IPS-15b (cell line): ENCODE measurements around the gene PYROXD2.

ENCODE experiments used
- H3K27me3 ChIP-seq: one replicate; pipeline ENCODE4 v1.6.1; 2013; ENCODE audit warnings: low read length; ENCODE audit not compliant: control insufficient read depth, insufficient read depth
- H3K36me3 ChIP-seq: one replicate; pipeline ENCODE4 v1.6.1; 2013; ENCODE audit warnings: low read length; ENCODE audit not compliant: control insufficient read depth, insufficient read depth
- H3K4me1 ChIP-seq: one replicate; pipeline ENCODE4 v1.6.1; 2013; ENCODE audit warnings: mild to moderate bottlenecking, low read length; ENCODE audit not compliant: control insufficient read depth, insufficient read depth
- H3K4me3 ChIP-seq: one replicate; pipeline ENCODE4 v1.5.1; 2013; ENCODE audit warnings: low read depth, low read length
- H3K9ac ChIP-seq: one replicate; pipeline ENCODE4 v1.6.1; 2013; ENCODE audit warnings: low read depth, mild to moderate bottlenecking, low read length
- H3K9me3 ChIP-seq: one replicate; pipeline ENCODE4 v1.6.1; 2013; ENCODE audit warnings: mild to moderate bottlenecking, low read length; ENCODE audit not compliant: control insufficient read depth, insufficient read depth

The PYROXD2 gene

GRCh38 chr10:98380493-98381339 is 34.3 kb downstream of the PYROXD2 start:
- no peaks in the 10 kb centered on the region for H3K36me3 ChIP-seq
- no peak overlapping the region for H3K9ac ChIP-seq
- H3K27me3 ChIP-seq, result no peaks in the 10 kb centered on the region
- H3K4me1 ChIP-seq, result no peaks in the 10 kb centered on the region
- H3K9me3 ChIP-seq, result no peaks in the 10 kb centered on the region
- no peak overlapping the region for H3K4me3 ChIP-seq

- Histone ChIP-seq H3K4me1 (no peaks in the 10 kb centered on the region), H3K4me3 (no peak overlapping the region), H3K9me3 (no peaks in the 10 kb centered on the region), H3K9ac (no peak overlapping the region), H3K27me3 (no peaks in the 10 kb centered on the region), H3K36me3 (no peaks in the 10 kb centered on the region)
These were observed 36.3 kb downstream of the PYROXD2 start for GRCh38 chr10:98378722-98379121.

- no peak overlapping the region for H3K9ac ChIP-seq
- H3K4me3 ChIP-seq, result no peak overlapping the region
- no peaks in the 10 kb centered on the region for H3K4me1 ChIP-seq
- H3K9me3 ChIP-seq, result no peaks in the 10 kb centered on the region
- H3K36me3 ChIP-seq, result no peaks in the 10 kb centered on the region
- no peaks in the 10 kb centered on the region for H3K27me3 ChIP-seq
These were observed 37.4 kb downstream of the PYROXD2 start for GRCh38 chr10:98377536-98377935.

- H3K4me1 ChIP-seq, result no peaks in the 10 kb centered on the region
- no peaks in the 10 kb centered on the region for H3K27me3 ChIP-seq
- no peaks in the 10 kb centered on the region for H3K36me3 ChIP-seq
- H3K9me3 ChIP-seq, result no peaks in the 10 kb centered on the region
- H3K9ac ChIP-seq, result no peak overlapping the region
- no peak overlapping the region for H3K4me3 ChIP-seq
These were observed 38.0 kb downstream of the PYROXD2 start for GRCh38 chr10:98377001-98377400.

GRCh38 chr10:98376485-98376884 is 38.5 kb downstream of the PYROXD2 start:
- Histone ChIP-seq H3K36me3 (no peaks in the 10 kb centered on the region), H3K4me3 (no peak overlapping the region)

GRCh38 chr10:98374217-98374985 is 40.6 kb downstream of the PYROXD2 start:
- Histone ChIP-seq H3K27me3 (no peaks in the 10 kb centered on the region), H3K4me3 (no peak overlapping the region), H3K4me1 (peaks cover 3% of the 10 kb centered on the region), H3K36me3 (no peaks in the 10 kb centered on the region), H3K9ac (no peak overlapping the region), H3K9me3 (no peaks in the 10 kb centered on the region)

More at GRCh38 chr10:98376485-98376884, 38.5 kb downstream of the PYROXD2 start:
- Histone ChIP-seq H3K27me3 (no peaks in the 10 kb centered on the region), H3K4me1 (no peaks in the 10 kb centered on the region), H3K9me3 (no peaks in the 10 kb centered on the region), H3K9ac (no peak overlapping the region)

GRCh38 chr10:98373260-98374040 is 41.5 kb downstream of the PYROXD2 start:
- peaks cover 5% of the 10 kb centered on the region for H3K4me1 ChIP-seq
- no peaks in the 10 kb centered on the region for H3K27me3 ChIP-seq
- no peaks in the 10 kb centered on the region for H3K36me3 ChIP-seq
- no peak overlapping the region for H3K9ac ChIP-seq
- no peak overlapping the region for H3K4me3 ChIP-seq
- H3K9me3 ChIP-seq, result no peaks in the 10 kb centered on the region

GRCh38 chr10:98370831-98371820 is 43.9 kb downstream of the PYROXD2 start:
- H3K4me1 ChIP-seq, result peaks cover 5% of the 10 kb centered on the region
- no peaks in the 10 kb centered on the region for H3K27me3 ChIP-seq
- H3K4me3 ChIP-seq, result no peak overlapping the region
- no peak overlapping the region for H3K9ac ChIP-seq
- H3K9me3 ChIP-seq, result no peaks in the 10 kb centered on the region
- no peaks in the 10 kb centered on the region for H3K36me3 ChIP-seq

- Histone ChIP-seq H3K36me3 (no peaks in the 10 kb centered on the region), H3K9me3 (no peaks in the 10 kb centered on the region), H3K4me1 (peaks cover 5% of the 10 kb centered on the region), H3K4me3 (no peak overlapping the region), H3K9ac (no peak overlapping the region), H3K27me3 (no peaks in the 10 kb centered on the region)
These were observed 45.2 kb downstream of the PYROXD2 start for GRCh38 chr10:98369801-98370200.

- peaks cover 5% of the 10 kb centered on the region for H3K4me1 ChIP-seq
- no peak overlapping the region for H3K9ac ChIP-seq
- H3K27me3 ChIP-seq, result no peaks in the 10 kb centered on the region
- no peaks in the 10 kb centered on the region for H3K9me3 ChIP-seq
- H3K4me3 ChIP-seq, result no peak overlapping the region
- H3K36me3 ChIP-seq, result no peaks in the 10 kb centered on the region
These were observed 46.3 kb downstream of the PYROXD2 start for GRCh38 chr10:98368644-98369043.
